Activated CD4-positive, alpha-beta memory T cell treated with anti-CD3 and anti-CD28 coated beads, Interleukin-2, amount 10 ng/mL, durations not matched to agents 7 days and 5 days (primary cell): Measurements from ENCODE around the gene HLCS. TPM values are rescaled to one million over a fixed set of nuclear protein-coding genes. Genes with fewer than 3 reads are reported as not detected.

ENCODE experiments used
- CTCF ChIA-PET: fragments of 350-600 bp; sonication (Branson Sonifier 250); formaldehyde crosslinking; loops from one replicate; lab custom pipeline; 2021; ENCODE audit warnings: antibody characterized with exemption, inconsistent platforms; lab: Charles Lee
- POLR2A ChIA-PET: fragments of 350-600 bp; sonication (Branson Sonifier 250); formaldehyde crosslinking; loops from one replicate; lab custom pipeline; 2021; ENCODE audit warnings: antibody characterized with exemption; lab: Charles Lee
- DNase-seq: peaks from one replicate; pipeline ENCODE4 v3.0.0-alpha.2; 2020
- H3K27ac Mint-ChIP-seq: one replicate; pipeline ENCODE4 v1.8.0; 2021; ENCODE audit warnings: mild to moderate bottlenecking, mixed read lengths
- H3K27me3 Mint-ChIP-seq: one replicate; pipeline ENCODE4 v1.8.0; 2021; ENCODE audit warnings: mixed read lengths
- H3K36me3 Mint-ChIP-seq: one replicate; pipeline ENCODE4 v1.8.0; 2021; ENCODE audit warnings: low read depth, mixed read lengths
- H3K4me1 Mint-ChIP-seq: one replicate; pipeline ENCODE4 v1.8.0; 2021; ENCODE audit warnings: mixed read lengths
- H3K4me3 Mint-ChIP-seq: one replicate; pipeline ENCODE4 v1.8.0; 2021; ENCODE audit warnings: mild to moderate bottlenecking, mixed read lengths
- H3K9me3 Mint-ChIP-seq: one replicate; pipeline ENCODE4 v1.8.0; 2021; ENCODE audit warnings: mixed read lengths
- total RNA-seq, 2 experiments: library from RNA; stranded (reverse); gene quantifications; one replicate each; pipeline ENCODE4 v1.2.3, GENCODE V29; 2021

Gene HLCS
- total RNA-seq, 2 experiments from 2014 or later = 13.3 to 13.9 TPM

- ChIA-PET CTCF (no interaction called here), POLR2A (no interaction called here)
- no peaks in the 10 kb centered on the region for H3K4me1 Mint-ChIP-seq
These were observed 232.6 kb downstream of the HLCS start for GRCh38 chr21:36733857-36734256.

DNA sequence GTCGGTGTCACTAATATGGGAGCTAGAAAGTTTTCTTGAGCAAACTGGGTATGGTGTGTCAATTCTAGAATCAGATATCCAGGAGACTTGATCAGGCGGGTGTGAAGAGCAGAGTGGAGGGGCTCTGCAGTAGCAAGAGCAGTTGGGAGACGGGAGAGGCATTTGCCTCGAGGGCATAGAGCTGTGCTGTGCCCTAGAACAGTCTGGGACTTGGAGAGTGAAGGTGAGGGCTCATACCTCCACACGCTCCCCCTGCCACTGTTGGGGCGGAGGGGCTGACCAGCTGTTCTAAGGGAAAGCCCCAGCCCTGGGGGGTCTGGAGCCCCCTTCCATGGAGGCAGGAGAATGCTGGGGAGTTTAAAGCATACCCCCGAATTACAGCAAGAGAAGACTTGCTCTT lies 233.7 kb downstream of the HLCS start:
- Mint-ChIP-seq H3K36me3 (no peaks in the 10 kb centered on the region), H3K4me3 (no peak overlapping the region), H3K27me3 (no peaks in the 10 kb centered on the region), H3K9me3 (peaks cover 3% of the 10 kb centered on the region), H3K4me1 (no peaks in the 10 kb centered on the region), H3K27ac (no peak overlapping the region)
- no peak for DNase-seq
- ChIA-PET CTCF (no interaction called here), POLR2A (no interaction called here)

More at GRCh38 chr21:36733857-36734256, 232.6 kb downstream of the HLCS start:
- no peak for DNase-seq
- Mint-ChIP-seq H3K27ac (no peak overlapping the region), H3K4me3 (no peak overlapping the region), H3K27me3 (no peaks in the 10 kb centered on the region), H3K9me3 (peaks cover 3% of the 10 kb centered on the region), H3K36me3 (no peaks in the 10 kb centered on the region)

- Mint-ChIP-seq H3K27me3 (no peaks in the 10 kb centered on the region), H3K4me3 (no peak overlapping the region), H3K9me3 (peaks cover 3% of the 10 kb centered on the region), H3K27ac (no peak overlapping the region), H3K36me3 (no peaks in the 10 kb centered on the region), H3K4me1 (no peaks in the 10 kb centered on the region)
- ChIA-PET CTCF (no interaction called here), POLR2A (no interaction called here)
- no peak for DNase-seq
These were observed 234.3 kb downstream of the HLCS start for GRCh38 chr21:36732217-36732616.

- Mint-ChIP-seq H3K27ac (no peak overlapping the region), H3K27me3 (no peaks in the 10 kb centered on the region), H3K4me1 (no peaks in the 10 kb centered on the region), H3K36me3 (no peaks in the 10 kb centered on the region), H3K4me3 (no peak overlapping the region), H3K9me3 (peaks cover 3% of the 10 kb centered on the region)
- CTCF ChIA-PET = no interaction called here
- POLR2A ChIA-PET = no interaction called here
- peak; percentile 11 for DNase-seq
These were observed 235.9 kb downstream of the HLCS start for GRCh38 chr21:36730291-36731281.

GRCh38 chr21:36729310-36729970 lies 237.0 kb downstream of the HLCS start:
- no peaks in the 10 kb centered on the region for H3K36me3 Mint-ChIP-seq

GRCh38 chr21:36728371-36729111 lies 237.9 kb downstream of the HLCS start:
- no peaks in the 10 kb centered on the region for H3K36me3 Mint-ChIP-seq
- POLR2A ChIA-PET = no interaction called here
- CTCF ChIA-PET = no interaction called here

More at GRCh38 chr21:36729310-36729970, 237.0 kb downstream of the HLCS start:
- Mint-ChIP-seq H3K27ac (no peak overlapping the region), H3K27me3 (no peaks in the 10 kb centered on the region), H3K4me1 (no peaks in the 10 kb centered on the region), H3K9me3 (no peaks in the 10 kb centered on the region), H3K4me3 (no peak overlapping the region)
- ChIA-PET CTCF (no interaction called here), POLR2A (no interaction called here)
- peak; percentile 8 for DNase-seq

DNA sequence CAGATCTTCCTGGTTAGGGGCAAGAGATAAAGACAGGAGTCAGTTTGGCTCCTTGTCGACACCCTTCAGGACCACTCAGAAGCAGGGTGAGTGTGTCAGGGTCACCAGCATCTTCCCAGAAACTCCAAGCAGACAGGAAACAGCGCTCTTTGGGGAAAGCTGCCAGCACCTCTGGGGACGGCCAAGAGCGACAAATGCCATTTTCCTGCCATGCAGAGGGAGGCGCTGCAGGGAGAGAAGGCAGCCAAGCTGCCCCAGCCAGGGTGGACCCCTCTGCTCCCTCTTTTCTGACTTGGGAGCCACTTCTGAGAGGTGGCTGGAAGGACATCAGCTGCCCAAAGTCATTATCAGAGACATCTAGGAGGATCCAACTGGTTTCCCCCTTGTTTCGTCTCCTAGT lies 238.6 kb downstream of the HLCS start:
- ChIA-PET CTCF (no interaction called here), POLR2A (no interaction called here)
- no peak overlapping the region for H3K4me3 Mint-ChIP-seq
- H3K4me1 Mint-ChIP-seq = no peaks in the 10 kb centered on the region
- H3K27ac Mint-ChIP-seq = no peak overlapping the region
- no peaks in the 10 kb centered on the region for H3K9me3 Mint-ChIP-seq
- no peaks in the 10 kb centered on the region for H3K27me3 Mint-ChIP-seq
- DNase-seq = peak; percentile 6
- H3K36me3 Mint-ChIP-seq = no peaks in the 10 kb centered on the region

More at GRCh38 chr21:36728371-36729111, 237.9 kb downstream of the HLCS start:
- Mint-ChIP-seq H3K4me3 (no peak overlapping the region), H3K9me3 (no peaks in the 10 kb centered on the region), H3K4me1 (no peaks in the 10 kb centered on the region), H3K27me3 (no peaks in the 10 kb centered on the region), H3K27ac (no peak overlapping the region)
- DNase-seq = no peak

GRCh38 chr21:36725793-36726386 lies 240.6 kb downstream of the HLCS start:
- Mint-ChIP-seq H3K36me3 (no peaks in the 10 kb centered on the region), H3K4me1 (no peaks in the 10 kb centered on the region), H3K4me3 (no peak overlapping the region), H3K27ac (no peak overlapping the region), H3K9me3 (no peaks in the 10 kb centered on the region), H3K27me3 (no peaks in the 10 kb centered on the region)
- DNase-seq = no peak
- ChIA-PET CTCF (no interaction called here), POLR2A (no interaction called here)

GRCh38 chr21:36724660-36725059 lies 241.8 kb downstream of the HLCS start:
- H3K36me3 Mint-ChIP-seq = no peaks in the 10 kb centered on the region
- CTCF ChIA-PET = no interaction called here
- DNase-seq = no peak
- H3K4me1 Mint-ChIP-seq = no peaks in the 10 kb centered on the region
- no peak overlapping the region for H3K4me3 Mint-ChIP-seq
- no peaks in the 10 kb centered on the region for H3K9me3 Mint-ChIP-seq
- POLR2A ChIA-PET = no interaction called here
- no peak overlapping the region for H3K27ac Mint-ChIP-seq
- no peaks in the 10 kb centered on the region for H3K27me3 Mint-ChIP-seq

DNA sequence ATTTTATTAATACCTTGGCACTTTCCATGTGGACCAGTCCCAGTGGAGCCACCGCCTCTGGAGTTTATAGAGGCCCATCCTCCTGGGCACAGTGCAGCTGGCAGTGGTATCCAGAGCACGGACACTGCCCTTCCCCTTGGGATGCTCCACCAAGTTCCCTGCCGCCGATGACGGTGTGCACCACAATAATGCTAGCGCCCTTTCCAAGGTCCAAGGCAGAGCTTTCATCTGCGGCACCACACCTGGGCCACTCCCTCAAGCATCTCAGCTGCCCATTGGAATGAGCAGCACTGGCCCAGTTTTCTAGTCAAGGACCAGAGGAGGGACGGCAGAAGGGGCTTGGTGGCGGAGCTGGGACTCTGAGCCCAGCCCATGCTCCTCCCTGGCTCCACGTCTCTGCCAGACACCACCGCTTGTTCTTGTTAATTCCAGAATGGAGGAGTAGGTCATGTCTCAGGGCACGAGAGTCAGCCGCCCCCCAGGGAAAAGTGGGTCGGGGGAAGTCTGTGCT lies 243.0 kb downstream of the HLCS start:
- no peaks in the 10 kb centered on the region for H3K9me3 Mint-ChIP-seq
- no peak overlapping the region for H3K4me3 Mint-ChIP-seq
- CTCF ChIA-PET = interaction anchor here (1.0 kb wide), 1 partner anchor 93 kb away, joined by 4 read pairs; no protein-coding TSS in a partner anchor
- no peak for DNase-seq
- H3K4me1 Mint-ChIP-seq = no peaks in the 10 kb centered on the region
- H3K27ac Mint-ChIP-seq = no peak overlapping the region
- POLR2A ChIA-PET = no interaction called here
- H3K27me3 Mint-ChIP-seq = no peaks in the 10 kb centered on the region
- no peaks in the 10 kb centered on the region for H3K36me3 Mint-ChIP-seq

GRCh38 chr21:36722370-36723368 lies 243.8 kb downstream of the HLCS start:
- ChIA-PET POLR2A (no interaction called here), CTCF (interaction anchor here (1.0 kb wide), 1 partner anchor 92 kb away, joined by 4 read pairs; no protein-coding TSS in a partner anchor)
- no peaks in the 10 kb centered on the region for H3K27me3 Mint-ChIP-seq
- no peak overlapping the region for H3K4me3 Mint-ChIP-seq
- H3K27ac Mint-ChIP-seq = no peak overlapping the region
- no peaks in the 10 kb centered on the region for H3K9me3 Mint-ChIP-seq
- H3K36me3 Mint-ChIP-seq = no peaks in the 10 kb centered on the region
- no peaks in the 10 kb centered on the region for H3K4me1 Mint-ChIP-seq
- no peak for DNase-seq
